ENCODE measurements around the gene SCYGR4. TPM values are rescaled to one million over a fixed set of nuclear protein-coding genes. Genes with fewer than 3 reads are reported as not detected.

SCYGR4 gene
- total and polyA plus RNA-seq, 10 of the 15 experiments (the other 5 are each of a cell fraction or from before 2014, with no cell fraction given), result 0.11 TPM; not detected in 9

- TF ChIP-seq BHLHE40 (IDR thresholded peaks at IDR 0.05; ENCODE audit: borderline replicate concordance in 1 of 2, low read depth in 2 of 2, low read length in 1 of 2), result no peak
- TF ChIP-seq PBX3 (IDR thresholded peaks at IDR 0.05; ENCODE audit: insufficient replicate concordance, low read depth, low read length), result no peak
- no peak for TF ChIP-seq CBFB (IDR thresholded peaks at IDR 0.05; ENCODE audit: low read depth)
- TF ChIP-seq RFX5 (IDR thresholded peaks at IDR 0.05; ENCODE audit: low read depth, low read length), result no peak
- TF ChIP-seq SMAD5 (IDR thresholded peaks at IDR 0.05; ENCODE audit: low read depth), result no peak
- TF ChIP-seq STAT3 (IDR thresholded peaks at IDR 0.05; ENCODE audit: low read depth, low read length), result no peak
- TF ChIP-seq NBN (IDR thresholded peaks at IDR 0.05), result no peak
- no peak for TF ChIP-seq CHD4 (IDR thresholded peaks at IDR 0.05)
- TF ChIP-seq BRCA1 (IDR thresholded peaks at IDR 0.05; ENCODE audit: low read depth, low read length), result no peak
- TF ChIP-seq MXI1 (IDR thresholded peaks at IDR 0.05; ENCODE audit: low read depth, low read length), result no peak
- TF ChIP-seq CBX5 (IDR thresholded peaks at IDR 0.05; ENCODE audit: low read depth), result no peak
- no peak for TF ChIP-seq SRF (IDR thresholded peaks at IDR 0.05; ENCODE audit: low read depth in 2 of 2, low read length in 2 of 2)
- TF ChIP-seq USF1 (IDR thresholded peaks at IDR 0.05; ENCODE audit: borderline replicate concordance, extremely low read length, insufficient read depth, low read depth, low read length), result no peak
- no peak for TF ChIP-seq BCL11A (IDR thresholded peaks at IDR 0.05; ENCODE audit: low read depth, low read length)
These were observed 40.5 kb upstream of the SCYGR4 start (continued) for GRCh38 chr2:227576812-227577211.

Measured in GM12878 (cell line).